Measurements from ENCODE around the gene TAS2R8. TPM values are rescaled to one million over a fixed set of nuclear protein-coding genes. Genes with fewer than 3 reads are reported as not detected.

Gene TAS2R8
- total and polyA plus RNA-seq, 2 of the 8 experiments (the other 6 are each of a cell fraction or from before 2014, with no cell fraction given), result not detected

- no peak overlapping the region for H3K18ac ChIP-seq (ENCODE audit: extremely low read depth, low read length)
- H2BK20ac ChIP-seq (ENCODE audit: low read length), result no peak overlapping the region
- H2BK12ac ChIP-seq (ENCODE audit: low read depth, low read length), result no peak overlapping the region
- no peak overlapping the region for H2BK5ac ChIP-seq (ENCODE audit: low read depth, low read length)
- no peak overlapping the region for H2BK15ac ChIP-seq (ENCODE audit: low read length)
- H3K56ac ChIP-seq (replicated peaks; ENCODE audit: insufficient read length, low read depth, low read length), result no peak overlapping the region
- H3K4me1 ChIP-seq (replicated peaks in 1 of 4; ENCODE audit: control insufficient read depth in 3 of 4, insufficient read depth in 4 of 4, low read length in 3 of 4), result no peaks in the 10 kb centered on the region
- no peak overlapping the region for H3K4me2 ChIP-seq (ENCODE audit: insufficient read depth in 1 of 2, low read depth in 2 of 2, low read length in 2 of 2)
- H2BK120ac ChIP-seq (replicated peaks; ENCODE audit: low read depth, low read length), result no peak overlapping the region
- no peak overlapping the region for H3K23ac ChIP-seq (ENCODE audit: insufficient read length)
- H3K79me2 ChIP-seq (ENCODE audit: control insufficient read depth in 1 of 2, insufficient read depth in 2 of 2, low read length in 2 of 2), result no peaks in the 10 kb centered on the region
- ChIA-PET POLR2A (ENCODE audit: partially characterized antibody) (no interaction called here), CTCF (ENCODE audit: partially characterized antibody) (interaction anchor here (0.6 kb wide), 1 partner anchor 157 kb away, joined by 3 read pairs; no protein-coding TSS in a partner anchor)
- peaks cover 14 to 16% of the 10 kb centered on the region in 2 experiments for H3K9me3 ChIP-seq (ENCODE audit: insufficient read depth in 2 of 2, low read depth in 1 of 2, low read length in 1 of 2)
- no peak overlapping the region for H4K8ac ChIP-seq (ENCODE audit: extremely low read depth, insufficient read depth, low read length)
- no peaks in the 10 kb centered on the region for H4K20me1 ChIP-seq (replicated peaks in 1 of 2; ENCODE audit: control insufficient read depth in 1 of 2, insufficient read depth in 2 of 2, low read length in 2 of 2)
- H3K27ac ChIP-seq (ENCODE audit: low read depth, low read length), result no peak overlapping the region
- WGBS, 2 experiments (ENCODE audit: extremely low coverage in 1 of 2, insufficient coverage in 1 of 2, insufficient read length in 1 of 2, insufficient replicate concordance in 2 of 2, low coverage in 1 of 2, low lambda C conversion rate in 2 of 2, missing lambda C conversion rate in 1 of 2), result 91 to 100% methylated on average over 1 to 2 of the region's 2 CpGs
- H3K4me3 ChIP-seq (ENCODE audit: extremely low read depth in 1 of 4, insufficient read depth in 2 of 4, low read depth in 3 of 4, low read length in 4 of 4), result no peak overlapping the region
- H4K91ac ChIP-seq (replicated peaks; ENCODE audit: insufficient read length, low read length), result no peak overlapping the region
- no peaks in the 10 kb centered on the region for H3K23me2 ChIP-seq (ENCODE audit: low read depth, low read length)
- no peak overlapping the region for H2AK5ac ChIP-seq (ENCODE audit: low read depth, low read length)
- no peaks in the 10 kb centered on the region for H3K27me3 ChIP-seq (replicated peaks in 1 of 4; ENCODE audit: control insufficient read depth in 3 of 4, extremely low read depth in 1 of 4, insufficient read depth in 3 of 4, low read length in 3 of 4)
- H3K9ac ChIP-seq (replicated peaks in 1 of 4; ENCODE audit: extremely low read depth in 1 of 4, low read depth in 3 of 4, low read length in 3 of 4), result no peak overlapping the region
- H3K36me3 ChIP-seq (ENCODE audit: control insufficient read depth in 2 of 4, insufficient read depth in 4 of 4, low read length in 3 of 4), result no peaks in the 10 kb centered on the region
- FAIRE-seq (no peak), DNase-seq (ENCODE audit: low read depth in 1 of 2, low spot score in 2 of 2) (no peak)
- no peaks in the 10 kb centered on the region for H3K79me1 ChIP-seq (ENCODE audit: low read depth, low read length)
- H3K14ac ChIP-seq (ENCODE audit: insufficient read length), result no peak overlapping the region
- no peak overlapping the region for H2AFZ ChIP-seq (ENCODE audit: low read length)
- H4K5ac ChIP-seq (ENCODE audit: insufficient read length, low read depth, low read length), result no peak overlapping the region
- no peak overlapping the region for H3K4ac ChIP-seq (replicated peaks; ENCODE audit: insufficient read length, low read depth, low read length)
- no peak for TF ChIP-seq CREB1 (IDR thresholded peaks at IDR 0.05)
- TF ChIP-seq ASH2L (IDR thresholded peaks at IDR 0.05; ENCODE audit: low read length), result no peak
- no peak for TF ChIP-seq CBX8 (IDR thresholded peaks at IDR 0.05; ENCODE audit: borderline replicate concordance, low read depth, low read length)
- TF ChIP-seq CHD2 (IDR thresholded peaks at IDR 0.05; ENCODE audit: low read length), result no peak
- no peak for TF ChIP-seq SIN3A (conservative IDR thresholded peaks at IDR 0.05 in 1 of 2, IDR thresholded peaks at IDR 0.05 in 1 of 2; ENCODE audit: low read depth in 1 of 2, low read length in 2 of 2)
- TF ChIP-seq ATF2 (IDR thresholded peaks at IDR 0.05; ENCODE audit: low read length), result no peak
- TF ChIP-seq TAF7 (optimal IDR thresholded peaks at IDR 0.05; ENCODE audit: borderline replicate concordance, low read depth, low read length), result no peak
- TF ChIP-seq POLR2AphosphoS5 (IDR thresholded peaks at IDR 0.05; ENCODE audit: low read depth, low read length), result no peak
- TF ChIP-seq RXRA (IDR thresholded peaks at IDR 0.05; ENCODE audit: insufficient read depth, low read depth, low read length), result no peak
- TF ChIP-seq HDAC6 (IDR thresholded peaks at IDR 0.05; ENCODE audit: low read depth, low read length), result no peak
- no peak for TF ChIP-seq RNF2 (IDR thresholded peaks at IDR 0.05; ENCODE audit: borderline replicate concordance, low read depth, low read length, missing control alignments, poor library complexity, severe bottlenecking)
- TF ChIP-seq MAFK (IDR thresholded peaks at IDR 0.05; ENCODE audit: low read depth, low read length), result no peak
- no peak for TF ChIP-seq EP300 (IDR thresholded peaks at IDR 0.05; ENCODE audit: borderline replicate concordance in 1 of 2, low read depth in 2 of 2, low read length in 2 of 2)
Measured at GRCh38 chr12:10759657-10760056, 47.4 kb downstream of the TAS2R8 start.

Data from H1 (cell line).